ENCODE measurements around the gene HDAC9.

- TF ChIP-seq POLR2A (IDR thresholded peaks at IDR 0.05; ENCODE audit: low read depth, low read length) (no peak), POLR2AphosphoS5 (IDR thresholded peaks at IDR 0.05; ENCODE audit: low read depth, low read length) (no peak)
Measured at GRCh38 chr7:18497800-18498199, 2.3 kb downstream of the HDAC9 start.

Measured in GM12892 (cell line).